Ishikawa (cell line): ENCODE results near the gene FAAP20.

Experiments used
- CEBPB ChIP-seq: IDR thresholded peaks from 2 replicates; pipeline ENCODE4 v1.6.1; 2012
- CREB1 ChIP-seq: IDR thresholded peaks from 2 replicates; pipeline ENCODE4 v1.6.1; 2012; ENCODE audit warnings: low read depth
- EGR1 ChIP-seq: IDR thresholded peaks from 2 replicates; pipeline ENCODE4 v1.6.1; 2012
- EP300 ChIP-seq: IDR thresholded peaks from 2 replicates; pipeline ENCODE4 v1.6.1; 2012; ENCODE audit warnings: borderline replicate concordance
- FOXM1 ChIP-seq: IDR thresholded peaks from 2 replicates; pipeline ENCODE4 v1.6.1; 2012; ENCODE audit warnings: low read depth, borderline replicate concordance
- MAX ChIP-seq: IDR thresholded peaks from 2 replicates; pipeline ENCODE4 v1.6.1; 2012
- NFIC ChIP-seq: IDR thresholded peaks from 2 replicates; pipeline ENCODE4 v1.6.1; 2012
- RAD21 ChIP-seq: IDR thresholded peaks from 2 replicates; pipeline ENCODE4 v1.6.1; 2012; ENCODE audit warnings: low read depth
- REST ChIP-seq: IDR thresholded peaks from 2 replicates; pipeline ENCODE4 v1.6.1; 2012; ENCODE audit warnings: low read depth, mild to moderate bottlenecking
- TAF1 ChIP-seq: IDR thresholded peaks from 2 replicates; pipeline ENCODE4 v1.6.1; 2012; ENCODE audit warnings: low read depth, mild to moderate bottlenecking
- TCF12 ChIP-seq: IDR thresholded peaks from 2 replicates; pipeline ENCODE4 v1.6.1; 2012; ENCODE audit warnings: low read depth
- TEAD4 ChIP-seq: IDR thresholded peaks from 2 replicates; pipeline ENCODE4 v1.6.1; 2012
- USF1 ChIP-seq: IDR thresholded peaks from 2 replicates; pipeline ENCODE4 v1.6.1; 2012
- YY1 ChIP-seq: IDR thresholded peaks from 2 replicates; pipeline ENCODE4 v1.6.1; 2012; ENCODE audit warnings: low read depth
- ZBTB7A ChIP-seq: IDR thresholded peaks from 2 replicates; pipeline ENCODE4 v1.6.1; 2012; ENCODE audit warnings: low read depth

The FAAP20 gene

GRCh38 chr1:2187619-2188018 lies 7.0 kb downstream of the FAAP20 start:
- TF ChIP-seq CREB1 = no peak
- no peak for TF ChIP-seq CEBPB
- no peak for TF ChIP-seq TEAD4
- TF ChIP-seq MAX = no peak
- TF ChIP-seq USF1 = no peak
- TF ChIP-seq TCF12 = no peak
- no peak for TF ChIP-seq NFIC
- no peak for TF ChIP-seq ZBTB7A
- no peak for TF ChIP-seq YY1
- TF ChIP-seq EGR1 = no peak
- TF ChIP-seq REST = no peak
- no peak for TF ChIP-seq EP300
- no peak for TF ChIP-seq FOXM1
- TF ChIP-seq TAF1 = no peak
- TF ChIP-seq RAD21 = no peak

- TF ChIP-seq EGR1 = no peak
- no peak for TF ChIP-seq REST
- TF ChIP-seq TCF12 = no peak
- TF ChIP-seq FOXM1 = no peak
- no peak for TF ChIP-seq MAX
- TF ChIP-seq NFIC = no peak
- no peak for TF ChIP-seq YY1
- no peak for TF ChIP-seq CREB1
- no peak for TF ChIP-seq USF1
- TF ChIP-seq TAF1 = no peak
- no peak for TF ChIP-seq TEAD4
These were observed 7.7 kb downstream of the FAAP20 start for GRCh38 chr1:2186901-2187300.

- TF ChIP-seq REST (no peak), NFIC (no peak), TCF12 (no peak), FOXM1 (no peak), EP300 (no peak), CREB1 (no peak), ZBTB7A (no peak), TEAD4 (no peak), RAD21 (no peak)
These were observed 8.4 kb downstream of the FAAP20 start for GRCh38 chr1:2185880-2186855.

GRCh38 chr1:2184934-2185333 lies 9.6 kb downstream of the FAAP20 start:
- no peak for TF ChIP-seq FOXM1
- TF ChIP-seq YY1 = no peak
- TF ChIP-seq ZBTB7A = no peak
- TF ChIP-seq USF1 = no peak
- TF ChIP-seq RAD21 = no peak
- TF ChIP-seq CEBPB = no peak
- no peak for TF ChIP-seq EP300
- TF ChIP-seq TCF12 = no peak
- TF ChIP-seq CREB1 = no peak
- no peak for TF ChIP-seq REST
- no peak for TF ChIP-seq NFIC
- no peak for TF ChIP-seq MAX
- no peak for TF ChIP-seq TEAD4
- no peak for TF ChIP-seq TAF1
- TF ChIP-seq EGR1 = no peak
